WTC11 (cell line): ENCODE data around the gene ANKRD23. TPM values are rescaled to one million over a fixed set of nuclear protein-coding genes. Genes with fewer than 3 reads are reported as not detected.

Experiments
- ATAC-seq: fragments of 200-7000 bp; cut with Tn5 transposase; 2 replicates; pipeline ENCODE4 v1.10.0; 2021; ENCODE audit warnings: mild to moderate bottlenecking, moderate library complexity
- CTCF ChIA-PET: fragments of 300-600 bp; sonication (Branson Sonifier 250); formaldehyde crosslinking; loops from one replicate; lab custom pipeline; 2021; ENCODE audit warnings: antibody characterized with exemption; lab: Charles Lee
- POLR2A ChIA-PET: fragments of 350-600 bp; sonication (Branson Sonifier 250); formaldehyde crosslinking; loops from one replicate; lab custom pipeline; 2021; ENCODE audit warnings: antibody characterized with exemption; lab: Charles Lee
- DNase-seq: peaks from one replicate; pipeline ENCODE4 v3.0.0; 2021; ENCODE audit warnings: low spot score
- H3K27ac Mint-ChIP-seq: 2 replicates; pipeline ENCODE4 v1.8.0; 2021; ENCODE audit warnings: mixed read lengths
- H3K27me3 Mint-ChIP-seq: 2 replicates; pipeline ENCODE4 v1.8.0; 2021; ENCODE audit warnings: low read depth, mild to moderate bottlenecking, moderate library complexity, mixed read lengths
- H3K36me3 Mint-ChIP-seq: 2 replicates; pipeline ENCODE4 v1.8.0; 2021; ENCODE audit warnings: mixed read lengths
- H3K4me1 Mint-ChIP-seq: 2 replicates; pipeline ENCODE4 v1.8.0; 2022; ENCODE audit warnings: mixed read lengths
- H3K4me3 Mint-ChIP-seq: 2 replicates; pipeline ENCODE4 v1.8.0; 2021; ENCODE audit warnings: mild to moderate bottlenecking, moderate library complexity, mixed read lengths
- H3K9me3 Mint-ChIP-seq: 2 replicates; pipeline ENCODE4 v1.8.0; 2021; ENCODE audit warnings: mixed read lengths
- AFF4 ChIP-seq: sonication (generic); formaldehyde crosslinking; IDR thresholded peaks from 2 replicates; pipeline ENCODE4 v1.8.1; 2023; ENCODE audit warnings: mild to moderate bottlenecking, missing genetic modification reagents, borderline replicate concordance
- ATF1 ChIP-seq: sonication (generic); formaldehyde crosslinking; IDR thresholded peaks from 2 replicates; pipeline ENCODE4 v1.8.1; 2023; ENCODE audit warnings: mild to moderate bottlenecking, moderate library complexity, missing genetic modification reagents
- ATF2 ChIP-seq: sonication (generic); formaldehyde crosslinking; IDR thresholded peaks from 2 replicates; pipeline ENCODE4 v1.8.1; 2022; ENCODE audit warnings: low read depth, missing genetic modification reagents, borderline replicate concordance
- CBFB ChIP-seq: sonication (generic); formaldehyde crosslinking; IDR thresholded peaks from 2 replicates; pipeline ENCODE4 v1.8.1; 2022; ENCODE audit warnings: mild to moderate bottlenecking, low read depth, missing genetic modification reagents
- FOXK1 ChIP-seq: sonication (generic); formaldehyde crosslinking; IDR thresholded peaks from 2 replicates; pipeline ENCODE4 v1.8.0; 2022; ENCODE audit warnings: mild to moderate bottlenecking, moderate library complexity, missing genetic modification reagents
- MXD4 ChIP-seq: fragments of 250-450 bp; sonication (Bioruptor Pico); IDR thresholded peaks from 2 replicates; pipeline ENCODE4 v1.8.0; 2021; ENCODE audit warnings: mild to moderate bottlenecking, moderate library complexity, borderline replicate concordance
- SP1 ChIP-seq: sonication (generic); formaldehyde crosslinking; conservative IDR thresholded peaks from 2 replicates; pipeline ENCODE4 v1.8.1; 2022; ENCODE audit warnings: missing genetic modification reagents
- USF2 ChIP-seq: sonication (generic); formaldehyde crosslinking; IDR thresholded peaks from 2 replicates; pipeline ENCODE4 v1.8.1; 2023; ENCODE audit warnings: mild to moderate bottlenecking, missing genetic modification reagents, moderate library complexity
- ZNF121 ChIP-seq: sonication (generic); formaldehyde crosslinking; IDR thresholded peaks from 2 replicates; pipeline ENCODE4 v1.8.0; 2023; ENCODE audit warnings: missing genetic modification reagents
- ZNF232 ChIP-seq: sonication (generic); formaldehyde crosslinking; IDR thresholded peaks from 2 replicates; pipeline ENCODE4 v1.8.0; 2022; ENCODE audit warnings: mild to moderate bottlenecking, missing genetic modification reagents
- ZNF263 ChIP-seq: sonication (generic); formaldehyde crosslinking; IDR thresholded peaks from 2 replicates; pipeline ENCODE4 v1.8.1; 2022; ENCODE audit warnings: low read depth, mild to moderate bottlenecking, moderate library complexity, missing genetic modification reagents
- ZNF416 ChIP-seq: fragments of 250-450 bp; sonication (Bioruptor Pico); IDR thresholded peaks from 2 replicates; pipeline ENCODE4 v1.9.0; 2021; ENCODE audit warnings: mild to moderate bottlenecking, inconsistent platforms
- ZNF671 ChIP-seq: fragments of 250-450 bp; sonication (Bioruptor Pico); IDR thresholded peaks from 2 replicates; pipeline ENCODE4 v1.8.0; 2021; ENCODE audit warnings: mild to moderate bottlenecking
- total RNA-seq: library from RNA; stranded (reverse); gene quantifications from 3 replicates; pipeline ENCODE4 v1.2.3, GENCODE V29; 2021
- TF ChIP-seq, protein P1 (sequence below): sonication (generic); formaldehyde crosslinking; IDR thresholded peaks from 2 replicates; pipeline ENCODE4 v1.8.1; 2022; ENCODE audit warnings: low read depth, mild to moderate bottlenecking, moderate library complexity, missing genetic modification reagents, borderline replicate concordance
- TF ChIP-seq, protein P2 (sequence below): sonication (generic); formaldehyde crosslinking; IDR thresholded peaks from 2 replicates; pipeline ENCODE4 v1.8.0; 2022; ENCODE audit warnings: mild to moderate bottlenecking, missing genetic modification reagents

The ANKRD23 gene
- total RNA-seq, 1 experiment from 2014 or later = 3.2 TPM

- DNase-seq (no peak), ATAC-seq (no peak)
- Mint-ChIP-seq H3K27ac (no peak overlapping the region), H3K36me3 (no peaks in the 10 kb centered on the region), H3K4me1 (peaks cover 64% of the 10 kb centered on the region), H3K4me3 (no peak overlapping the region), H3K27me3 (0 out of 2 replicates have a peak, but pooled peaks cover 4% of the 10 kb centered on the region), H3K9me3 (no peaks in the 10 kb centered on the region)
- POLR2A ChIA-PET = no interaction called here
- TF ChIP-seq ZNF416 (no peak), ZNF121 (peak; percentile 87), ZNF263 (CRISPR knock-in tag) (no peak)
- TF ChIP-seq, protein P1, sequence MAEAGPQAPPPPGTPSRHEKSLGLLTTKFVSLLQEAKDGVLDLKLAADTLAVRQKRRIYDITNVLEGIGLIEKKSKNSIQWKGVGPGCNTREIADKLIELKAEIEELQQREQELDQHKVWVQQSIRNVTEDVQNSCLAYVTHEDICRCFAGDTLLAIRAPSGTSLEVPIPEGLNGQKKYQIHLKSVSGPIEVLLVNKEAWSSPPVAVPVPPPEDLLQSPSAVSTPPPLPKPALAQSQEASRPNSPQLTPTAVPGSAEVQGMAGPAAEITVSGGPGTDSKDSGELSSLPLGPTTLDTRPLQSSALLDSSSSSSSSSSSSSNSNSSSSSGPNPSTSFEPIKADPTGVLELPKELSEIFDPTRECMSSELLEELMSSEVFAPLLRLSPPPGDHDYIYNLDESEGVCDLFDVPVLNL = no peak
- CTCF ChIA-PET = interaction anchor here (0.9 to 4.7 kb wide), 5 partner anchors 9 to 84 kb away, joined by 4 to 45 read pairs (median 5); partner anchors contain the start of gene ANKRD39
These were observed 28.9 kb upstream of the ANKRD23 start for GRCh38 chr2:96872591-96873349.

- TF ChIP-seq, protein P2, sequence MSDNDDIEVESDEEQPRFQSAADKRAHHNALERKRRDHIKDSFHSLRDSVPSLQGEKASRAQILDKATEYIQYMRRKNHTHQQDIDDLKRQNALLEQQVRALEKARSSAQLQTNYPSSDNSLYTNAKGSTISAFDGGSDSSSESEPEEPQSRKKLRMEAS (CRISPR knock-in tag) = peak; percentile 28; the same call in 1 of the 2 replicates
- TF ChIP-seq FOXK1 (0 out of 2 replicates have a peak, but pooled peaks have one; percentile 27), ZNF232 (CRISPR knock-in tag) (peak; percentile 63; the same call in 1 of the 2 replicates), USF2 (CRISPR knock-in tag) (no peak)
- ATAC-seq (no peak), DNase-seq (no peak)
- ChIA-PET CTCF (interaction anchor here (0.9 to 1.6 kb wide), 9 partner anchors 9 to 80 kb away, joined by 3 to 15 read pairs (median 4); partner anchors contain the start of genes ANKRD39 and CNNM3), POLR2A (no interaction called here)
- no peak overlapping the region for H3K27ac Mint-ChIP-seq
- H3K36me3 Mint-ChIP-seq = peaks cover 5% of the 10 kb centered on the region
- H3K9me3 Mint-ChIP-seq = no peaks in the 10 kb centered on the region
- peak overlapping the region; percentile 76 for H3K4me3 Mint-ChIP-seq
- 0 out of 2 replicates have a peak, but pooled peaks cover 4% of the 10 kb centered on the region for H3K27me3 Mint-ChIP-seq
- peaks cover 57% of the 10 kb centered on the region for H3K4me1 Mint-ChIP-seq
These were observed 26.9 kb upstream of the ANKRD23 start for GRCh38 chr2:96870626-96871255.

- DNase-seq (peak; percentile 59), ATAC-seq (peak; percentile 11)
- Mint-ChIP-seq H3K4me1 (peaks cover 50% of the 10 kb centered on the region), H3K9me3 (no peaks in the 10 kb centered on the region), H3K4me3 (peak within 1 kb of the TSS; percentile 76), H3K27ac (no peak within 1 kb of the TSS), H3K27me3 (0 out of 2 replicates have a peak, but pooled peaks cover 4% of the 10 kb centered on the region), H3K36me3 (peaks cover 10% of the 10 kb centered on the region)
- ChIA-PET POLR2A (interaction anchor here (0.5 to 1.0 kb wide), 2 partner anchors 21 to 104 kb away, joined by 4 to 5 read pairs; no protein-coding TSS in a partner anchor), CTCF (interaction anchor here (1.0 to 3.6 kb wide), 9 partner anchors 8 to 84 kb away, joined by 3 to 63 read pairs (median 4); partner anchors contain the start of gene ANKRD39)
- TF ChIP-seq, protein P1 = no peak
- peak; percentile 45; the same call in 1 of the 2 replicates for TF ChIP-seq SP1
- TF ChIP-seq MXD4 (CRISPR knock-in tag) = no peak
- TF ChIP-seq ATF1 = peak; percentile 22; the same call in 1 of the 2 replicates
- TF ChIP-seq ATF2 (CRISPR knock-in tag) = no peak
- no peak for TF ChIP-seq AFF4 (CRISPR knock-in tag)
- TF ChIP-seq ZNF671 (CRISPR knock-in tag) = no peak
- no peak for TF ChIP-seq CBFB (CRISPR knock-in tag)
These were observed 26.2 kb upstream of the ANKRD23 start, which contains the start of gene SEMA4C for GRCh38 chr2:96869822-96870625. TSS of gene SEMA4C (minus strand) at chr2:96870080. CDS start at chr2:96867886, 2,194 bp downstream.
